BE2C (cell line): ENCODE data around the gene SLC16A11.

Experiments
- DNase-seq: peaks from one replicate; pipeline ENCODE4 v3.0.0-alpha.2; 2020
- H3K27me3 ChIP-seq: fragments of 250-450 bp; sonication (Bioruptor Pico); 2 replicates; pipeline ENCODE4 v1.5.1; 2020; ENCODE audit warnings: mild to moderate bottlenecking
- H3K36me3 ChIP-seq: fragments of 250-450 bp; sonication (Bioruptor Pico); 2 replicates; pipeline ENCODE4 v1.5.1; 2020; ENCODE audit warnings: mild to moderate bottlenecking
- H3K4me1 ChIP-seq: fragments of 250-450 bp; sonication (Bioruptor Pico); 2 replicates; pipeline ENCODE4 v1.5.1; 2020
- H3K4me3 ChIP-seq: 2 replicates; pipeline ENCODE4 v1.5.1; 2011; ENCODE audit warnings: low read depth, low read length
- H3K9me3 ChIP-seq: fragments of 250-450 bp; sonication (Bioruptor Pico); 2 replicates; pipeline ENCODE4 v1.5.1; 2020
- CTCF ChIP-seq: IDR thresholded peaks from 2 replicates; pipeline ENCODE4 v1.5.1; 2012; ENCODE audit warnings: mild to moderate bottlenecking, low read depth, low read length

The SLC16A11 gene

GRCh38 chr17:7004398-7005253, 39.3 kb downstream of the SLC16A11 start:
- Histone ChIP-seq H3K9me3 (no peaks in the 10 kb centered on the region), H3K27me3 (no peaks in the 10 kb centered on the region), H3K36me3 (no peaks in the 10 kb centered on the region), H3K4me1 (no peaks in the 10 kb centered on the region), H3K4me3 (no peak overlapping the region)
- no peak for DNase-seq
- peak; percentile 66 for TF ChIP-seq CTCF

- DNase-seq = no peak
- H3K36me3 ChIP-seq = no peaks in the 10 kb centered on the region
- no peak overlapping the region for H3K4me3 ChIP-seq
- no peak for TF ChIP-seq CTCF
- no peaks in the 10 kb centered on the region for H3K4me1 ChIP-seq
- H3K27me3 ChIP-seq = no peaks in the 10 kb centered on the region
- no peaks in the 10 kb centered on the region for H3K9me3 ChIP-seq
Observed at GRCh38 chr17:7003745-7004144, 40.1 kb downstream of the SLC16A11 start.

GRCh38 chr17:7002288-7003047, 41.4 kb downstream of the SLC16A11 start:
- Histone ChIP-seq H3K27me3 (no peaks in the 10 kb centered on the region), H3K4me3 (no peak overlapping the region), H3K9me3 (no peaks in the 10 kb centered on the region), H3K36me3 (no peaks in the 10 kb centered on the region), H3K4me1 (no peaks in the 10 kb centered on the region)
- no peak for TF ChIP-seq CTCF
- no peak for DNase-seq

- H3K36me3 ChIP-seq = no peaks in the 10 kb centered on the region
- no peak overlapping the region for H3K4me3 ChIP-seq
- no peak for DNase-seq
- H3K9me3 ChIP-seq = no peaks in the 10 kb centered on the region
- no peaks in the 10 kb centered on the region for H3K4me1 ChIP-seq
- TF ChIP-seq CTCF = 0 out of 2 replicates have a peak, but pooled peaks have one; percentile 15
- no peaks in the 10 kb centered on the region for H3K27me3 ChIP-seq
Observed at GRCh38 chr17:7001318-7001961, 42.5 kb downstream of the SLC16A11 start.

- Histone ChIP-seq H3K4me1 (no peaks in the 10 kb centered on the region), H3K4me3 (no peak overlapping the region), H3K27me3 (no peaks in the 10 kb centered on the region), H3K9me3 (no peaks in the 10 kb centered on the region), H3K36me3 (no peaks in the 10 kb centered on the region)
- no peak for DNase-seq
- no peak for TF ChIP-seq CTCF
Observed at GRCh38 chr17:6998855-6999508, 44.9 kb downstream of the SLC16A11 start.
